GM12865 (cell line): ENCODE data around the gene FOSB.
A peak's percentile ranks its signal among the peaks of the same experiment; 100 is the strongest.

Experiments used
- DNase-seq: peaks from one replicate; pipeline ENCODE4 v3.0.0; 2010; ENCODE audit warnings: low read depth
- H3K4me3 ChIP-seq: 2 replicates; pipeline ENCODE4 v1.5.1; 2011; ENCODE audit warnings: mild to moderate bottlenecking, low read depth, low read length, control low read depth
- CTCF ChIP-seq: IDR thresholded peaks from 2 replicates; pipeline ENCODE4 v1.5.1; 2011; ENCODE audit warnings: low read length, control low read depth, low read depth, inconsistent platforms; ENCODE audit not compliant: insufficient read depth; ENCODE audit errors: missing control alignments

Gene FOSB

DNA sequence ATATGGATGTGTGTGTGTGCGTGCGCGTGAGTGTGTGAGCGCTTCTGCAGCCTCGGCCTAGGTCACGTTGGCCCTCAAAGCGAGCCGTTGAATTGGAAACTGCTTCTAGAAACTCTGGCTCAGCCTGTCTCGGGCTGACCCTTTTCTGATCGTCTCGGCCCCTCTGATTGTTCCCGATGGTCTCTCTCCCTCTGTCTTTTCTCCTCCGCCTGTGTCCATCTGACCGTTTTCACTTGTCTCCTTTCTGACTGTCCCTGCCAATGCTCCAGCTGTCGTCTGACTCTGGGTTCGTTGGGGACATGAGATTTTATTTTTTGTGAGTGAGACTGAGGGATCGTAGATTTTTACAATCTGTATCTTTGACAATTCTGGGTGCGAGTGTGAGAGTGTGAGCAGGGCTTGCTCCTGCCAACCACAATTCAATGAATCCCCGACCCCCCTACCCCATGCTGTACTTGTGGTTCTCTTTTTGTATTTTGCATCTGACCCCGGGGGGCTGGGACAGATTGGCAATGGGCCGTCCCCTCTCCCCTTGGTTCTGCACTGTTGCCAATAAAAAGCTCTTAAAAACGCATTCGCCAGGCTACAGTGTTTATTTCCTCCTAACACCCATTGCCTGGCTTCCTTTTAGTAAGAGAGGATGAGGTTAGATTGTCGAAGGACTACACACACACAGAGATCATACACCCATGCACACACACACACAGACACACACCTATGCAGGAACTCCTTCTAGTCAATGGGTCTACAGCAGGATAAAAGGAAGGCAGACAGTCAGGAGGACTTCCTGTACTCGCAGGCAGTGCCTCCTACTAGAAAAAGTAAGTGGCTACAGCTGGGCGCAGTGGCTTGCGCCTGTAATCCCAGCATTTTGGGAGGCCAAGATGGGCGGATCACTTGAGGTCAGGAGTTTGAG is 7.1 kb downstream of the FOSB start:
- DNase-seq = no peak
- no peak overlapping the region for H3K4me3 ChIP-seq
- no peak for TF ChIP-seq CTCF

GRCh38 chr19:45475537-45476291 is 7.9 kb downstream of the FOSB start:
- no peak for DNase-seq
- no peak overlapping the region for H3K4me3 ChIP-seq
- no peak for TF ChIP-seq CTCF

DNA sequence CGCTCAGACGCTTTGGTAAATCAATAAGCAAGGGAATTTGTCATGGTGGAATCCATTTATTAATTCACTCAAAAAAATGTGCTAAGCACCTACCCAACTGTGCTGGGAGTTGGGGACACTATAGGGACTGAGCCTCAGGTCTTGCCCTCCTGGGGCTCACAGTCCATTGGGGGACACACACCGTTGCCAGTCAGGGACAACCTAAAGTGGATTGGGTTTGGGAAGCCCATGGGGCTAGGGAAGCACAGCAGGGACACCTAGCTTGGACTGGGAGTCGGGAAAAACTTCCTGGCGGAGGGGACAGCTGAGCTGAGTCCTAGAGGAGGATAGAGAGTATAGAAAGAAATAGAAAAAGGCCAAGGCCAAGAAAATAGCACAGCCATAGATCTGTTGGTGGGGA is 8.5 kb downstream of the FOSB start:
- TF ChIP-seq CTCF = no peak
- no peak for DNase-seq
- H3K4me3 ChIP-seq = no peak overlapping the region

DNA sequence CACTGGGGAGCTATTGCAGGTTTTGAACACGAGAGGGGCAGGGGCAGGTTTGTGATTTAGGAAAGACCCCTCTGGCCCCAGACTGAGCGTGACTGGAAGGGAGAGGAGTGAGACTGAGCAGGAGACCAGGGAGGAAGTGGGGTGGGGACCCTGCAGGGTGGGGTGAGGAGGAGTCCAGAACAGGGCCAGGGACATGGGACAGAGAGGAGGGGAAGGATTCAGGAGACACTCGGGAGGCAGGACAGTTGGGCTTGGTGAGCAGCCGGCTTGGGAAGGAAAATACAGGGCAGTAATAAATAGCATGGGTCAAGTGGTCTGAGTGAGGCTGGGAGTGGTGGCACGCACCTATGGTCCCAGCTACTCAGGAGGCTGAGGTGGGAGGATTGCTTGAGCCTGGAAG is 9.4 kb downstream of the FOSB start:
- no peak for DNase-seq
- H3K4me3 ChIP-seq = no peak overlapping the region
- no peak for TF ChIP-seq CTCF

- DNase-seq = peak; percentile 36
- peak overlapping the region; percentile 36 for H3K4me3 ChIP-seq
- no peak for TF ChIP-seq CTCF
These were observed 10.1 kb downstream of the FOSB start for GRCh38 chr19:45477713-45478453.

DNA sequence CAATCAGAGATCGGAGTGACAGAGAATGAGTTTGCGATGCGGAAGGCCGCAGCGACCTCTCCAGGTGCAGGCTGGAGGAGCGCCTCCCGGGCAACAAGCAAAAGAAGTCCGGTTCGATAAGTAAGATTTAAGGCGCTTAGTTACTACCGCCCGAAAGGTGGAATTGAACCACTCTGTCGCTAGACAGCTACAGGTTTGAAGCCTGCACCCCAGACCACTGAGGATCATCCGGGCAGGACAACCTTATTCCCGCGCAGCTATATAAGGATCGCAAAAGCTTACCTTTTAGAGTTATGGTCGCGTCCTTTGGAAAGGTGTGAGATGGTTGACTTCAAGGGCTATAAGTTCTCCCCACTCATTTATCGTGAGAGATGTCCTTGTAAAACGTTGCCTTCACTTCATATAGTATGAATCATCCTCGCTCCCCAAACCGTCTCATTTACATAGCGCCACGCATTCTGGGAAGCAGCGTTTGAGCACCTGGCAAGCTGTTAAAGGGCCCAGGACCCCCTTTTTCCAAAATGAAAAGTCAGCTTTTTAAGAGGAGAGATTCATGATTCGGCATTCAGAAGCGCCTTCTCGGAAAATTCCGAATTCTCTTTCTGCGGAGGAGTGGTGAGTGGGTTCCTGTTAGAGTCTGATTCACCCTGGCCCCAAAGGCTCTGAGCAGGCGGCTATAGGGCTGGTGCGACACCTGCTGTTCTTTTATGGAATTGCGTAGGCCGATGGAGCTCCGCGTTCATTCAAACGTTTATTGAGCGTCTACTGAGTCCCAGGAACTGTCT is 10.8 kb downstream of the FOSB start:
- DNase-seq = peak; percentile 97
- peak; percentile 93 for TF ChIP-seq CTCF
- H3K4me3 ChIP-seq = peak overlapping the region; percentile 76
